ENCODE measurements around the gene CDS1.
A peak's percentile ranks its signal among the peaks of the same experiment; 100 is the strongest.

The CDS1 gene

GRCh38 chr4:84690481-84690880 is 107.6 kb downstream of the CDS1 start:
- no peak overlapping the region for H2AFZ ChIP-seq (ENCODE audit: low read depth, low read length)
- peak overlapping the region; percentile 87 for H3K27ac ChIP-seq (ENCODE audit: low read length, poor library complexity, severe bottlenecking)
- no peaks in the 10 kb centered on the region for H3K9me3 ChIP-seq (ENCODE audit: control insufficient read depth, low read length)
- H2BK5ac ChIP-seq (ENCODE audit: low read depth, low read length, poor library complexity, severe bottlenecking): no peak overlapping the region
- H3K23ac ChIP-seq (ENCODE audit: low read length in 2 of 2): no peak overlapping the region
- H3K9ac ChIP-seq (ENCODE audit: low read length): peak overlapping the region; percentile 9
- WGBS: 75% methylated on average over 7 of the region's 7 CpGs
- peak overlapping the region in 1 of 2 experiments; percentile 52 for H3K4me3 ChIP-seq (ENCODE audit: insufficient read depth in 1 of 2, low read depth in 1 of 2, low read length in 2 of 2)
- peak overlapping the region in 1 of 2 experiments; percentile 45 for H2BK12ac ChIP-seq (ENCODE audit: low read length in 2 of 2)
- peaks cover 20 to 67% of the 10 kb centered on the region in 2 experiments for H3K36me3 ChIP-seq (ENCODE audit: control insufficient read depth in 1 of 2, insufficient read depth in 2 of 2, low read depth in 1 of 2, low read length in 2 of 2)
- H4K91ac ChIP-seq (ENCODE audit: low read length): no peak overlapping the region
- no peak overlapping the region for H2BK15ac ChIP-seq (ENCODE audit: low read depth, poor library complexity, severe bottlenecking)
- H2AK5ac ChIP-seq (ENCODE audit: low read length, severe bottlenecking): no peak overlapping the region
- peaks cover 8% of the 10 kb centered on the region for H3K4me1 ChIP-seq (ENCODE audit: control insufficient read depth, insufficient read depth, low read depth, low read length)
- H3K4ac ChIP-seq (ENCODE audit: low read depth in 1 of 2, low read length in 2 of 2): peak overlapping the region in 1 of 2 experiments; percentile 1
- H3K79me1 ChIP-seq (replicated peaks; ENCODE audit: low read length, poor library complexity, severe bottlenecking): peaks cover 19% of the 10 kb centered on the region
- H3K14ac ChIP-seq (ENCODE audit: low read length in 2 of 2): no peak overlapping the region
- no peak overlapping the region for H4K8ac ChIP-seq (ENCODE audit: low read length)
- DNase-seq: peak; percentile 38
- no peak overlapping the region for H2BK120ac ChIP-seq (ENCODE audit: low read depth, low read length)
- no peak overlapping the region for H3K4me2 ChIP-seq (ENCODE audit: low read length, poor library complexity, severe bottlenecking)
- H3K27me3 ChIP-seq (ENCODE audit: control insufficient read depth in 1 of 2, insufficient read depth in 1 of 2, low read length in 2 of 2): no peaks in the 10 kb centered on the region
- peak overlapping the region; percentile 30 to 41 for H3K18ac ChIP-seq (ENCODE audit: low read depth in 1 of 2, low read length in 2 of 2)

- Histone ChIP-seq H3K4me2 (ENCODE audit: low read length, poor library complexity, severe bottlenecking) (no peak overlapping the region), H2BK15ac (ENCODE audit: low read depth, poor library complexity, severe bottlenecking) (no peak overlapping the region), H3K14ac (ENCODE audit: low read length in 2 of 2) (no peak overlapping the region), H3K18ac (ENCODE audit: low read depth in 1 of 2, low read length in 2 of 2) (no peak overlapping the region), H3K36me3 (ENCODE audit: control insufficient read depth in 1 of 2, insufficient read depth in 2 of 2, low read depth in 1 of 2, low read length in 2 of 2) (peaks cover 20 to 72% of the 10 kb centered on the region in 2 experiments), H3K4me1 (ENCODE audit: control insufficient read depth, insufficient read depth, low read depth, low read length) (peaks cover 8% of the 10 kb centered on the region), H3K27me3 (ENCODE audit: control insufficient read depth in 1 of 2, insufficient read depth in 1 of 2, low read length in 2 of 2) (no peaks in the 10 kb centered on the region), H2AFZ (ENCODE audit: low read depth, low read length) (no peak overlapping the region), H3K23ac (ENCODE audit: low read length in 2 of 2) (no peak overlapping the region), H3K79me1 (replicated peaks; ENCODE audit: low read length, poor library complexity, severe bottlenecking) (peaks cover 17% of the 10 kb centered on the region), H3K4ac (ENCODE audit: low read depth in 1 of 2, low read length in 2 of 2) (no peak overlapping the region), H3K4me3 (ENCODE audit: insufficient read depth in 1 of 2, low read depth in 1 of 2, low read length in 2 of 2) (peak overlapping the region in 1 of 2 experiments; percentile 52), H3K9ac (ENCODE audit: low read length) (peak overlapping the region; percentile 9), H2AK5ac (ENCODE audit: low read length, severe bottlenecking) (no peak overlapping the region), H3K9me3 (ENCODE audit: control insufficient read depth, low read length) (no peaks in the 10 kb centered on the region), H2BK120ac (ENCODE audit: low read depth, low read length) (no peak overlapping the region), H2BK12ac (ENCODE audit: low read length in 2 of 2) (no peak overlapping the region), H3K27ac (ENCODE audit: low read length, poor library complexity, severe bottlenecking) (peak overlapping the region; percentile 87), H4K91ac (ENCODE audit: low read length) (no peak overlapping the region), H2BK5ac (ENCODE audit: low read depth, low read length, poor library complexity, severe bottlenecking) (no peak overlapping the region), H4K8ac (ENCODE audit: low read length) (no peak overlapping the region)
- DNase-seq: peak; percentile 95
- 7% methylated on average over 1 of the region's 1 CpG for WGBS
These were observed 108.3 kb downstream of the CDS1 start for GRCh38 chr4:84691170-84691691.

- peak overlapping the region; percentile 45 for H3K4me2 ChIP-seq (ENCODE audit: low read length, poor library complexity, severe bottlenecking)
- H3K14ac ChIP-seq (ENCODE audit: low read length in 2 of 2): peak overlapping the region in 1 of 2 experiments; percentile 79
- peak; percentile 17 for DNase-seq
- H3K36me3 ChIP-seq (ENCODE audit: control insufficient read depth in 1 of 2, insufficient read depth in 2 of 2, low read depth in 1 of 2, low read length in 2 of 2): peaks cover 17 to 72% of the 10 kb centered on the region in 2 experiments
- H3K27ac ChIP-seq (ENCODE audit: low read length, poor library complexity, severe bottlenecking): peak overlapping the region; percentile 87
- no peaks in the 10 kb centered on the region for H3K27me3 ChIP-seq (ENCODE audit: control insufficient read depth in 1 of 2, insufficient read depth in 1 of 2, low read length in 2 of 2)
- peaks cover 15% of the 10 kb centered on the region for H3K79me1 ChIP-seq (replicated peaks; ENCODE audit: low read length, poor library complexity, severe bottlenecking)
- H2AFZ ChIP-seq (ENCODE audit: low read depth, low read length): no peak overlapping the region
- H2BK5ac ChIP-seq (ENCODE audit: low read depth, low read length, poor library complexity, severe bottlenecking): no peak overlapping the region
- H3K4me1 ChIP-seq (ENCODE audit: control insufficient read depth, insufficient read depth, low read depth, low read length): peaks cover 8% of the 10 kb centered on the region
- H3K4me3 ChIP-seq (ENCODE audit: insufficient read depth in 1 of 2, low read depth in 1 of 2, low read length in 2 of 2): no peak overlapping the region
- no peaks in the 10 kb centered on the region for H3K9me3 ChIP-seq (ENCODE audit: control insufficient read depth, low read length)
- 50% methylated on average over 1 of the region's 1 CpG for WGBS
- H2BK12ac ChIP-seq (ENCODE audit: low read length in 2 of 2): peak overlapping the region; percentile 42 to 96
- peak overlapping the region in 1 of 2 experiments; percentile 89 for H3K23ac ChIP-seq (ENCODE audit: low read length in 2 of 2)
- H2BK120ac ChIP-seq (ENCODE audit: low read depth, low read length): no peak overlapping the region
- H4K91ac ChIP-seq (ENCODE audit: low read length): peak overlapping the region; percentile 11
- no peak overlapping the region for H2BK15ac ChIP-seq (ENCODE audit: low read depth, poor library complexity, severe bottlenecking)
- H3K18ac ChIP-seq (ENCODE audit: low read depth in 1 of 2, low read length in 2 of 2): no peak overlapping the region
- H3K4ac ChIP-seq (ENCODE audit: low read depth in 1 of 2, low read length in 2 of 2): peak overlapping the region in 1 of 2 experiments; percentile 61
- H2AK5ac ChIP-seq (ENCODE audit: low read length, severe bottlenecking): peak overlapping the region; percentile 97
- H3K9ac ChIP-seq (ENCODE audit: low read length): no peak overlapping the region
- H4K8ac ChIP-seq (ENCODE audit: low read length): no peak overlapping the region
These were observed 108.9 kb downstream of the CDS1 start for GRCh38 chr4:84691800-84692199.

DNA sequence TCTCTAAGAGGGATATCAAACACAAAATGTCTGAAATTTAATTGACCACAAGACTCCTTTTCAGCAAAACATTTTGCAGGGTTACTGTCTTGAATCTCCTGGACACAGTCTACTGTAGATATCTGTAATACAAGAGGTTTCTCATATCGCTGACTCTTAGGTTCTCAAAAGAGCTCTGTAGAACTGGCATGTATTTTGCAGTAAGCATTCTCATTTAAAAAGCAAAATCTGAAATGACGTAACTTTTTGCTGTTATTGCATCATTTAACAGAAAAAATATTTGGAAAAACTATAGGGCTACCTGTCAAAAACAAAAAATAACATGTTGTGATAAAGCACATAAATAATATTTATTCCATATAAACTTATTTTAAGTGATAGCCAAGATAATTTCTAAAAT is 114.2 kb downstream of the CDS1 start:
- H3K23ac ChIP-seq (ENCODE audit: low read length in 2 of 2): no peak overlapping the region
- H3K14ac ChIP-seq (ENCODE audit: low read length in 2 of 2): no peak overlapping the region
- H2BK5ac ChIP-seq (ENCODE audit: low read depth, low read length, poor library complexity, severe bottlenecking): no peak overlapping the region
- H3K9me3 ChIP-seq (ENCODE audit: control insufficient read depth, low read length): no peaks in the 10 kb centered on the region
- no peak for DNase-seq
- H3K27ac ChIP-seq (ENCODE audit: low read length, poor library complexity, severe bottlenecking): no peak overlapping the region
- H3K9ac ChIP-seq (ENCODE audit: low read length): no peak overlapping the region
- H2AFZ ChIP-seq (ENCODE audit: low read depth, low read length): no peak overlapping the region
- H3K36me3 ChIP-seq (ENCODE audit: control insufficient read depth in 1 of 2, insufficient read depth in 2 of 2, low read depth in 1 of 2, low read length in 2 of 2): peaks cover 21 to 81% of the 10 kb centered on the region in 2 experiments
- WGBS: no CpG with 5 or more reads among the region's 2 CpGs
- H4K8ac ChIP-seq (ENCODE audit: low read length): no peak overlapping the region
- H4K91ac ChIP-seq (ENCODE audit: low read length): no peak overlapping the region
- no peak overlapping the region for H3K18ac ChIP-seq (ENCODE audit: low read depth in 1 of 2, low read length in 2 of 2)
- no peak overlapping the region for H2BK120ac ChIP-seq (ENCODE audit: low read depth, low read length)
- peaks cover 3% of the 10 kb centered on the region for H3K4me1 ChIP-seq (ENCODE audit: control insufficient read depth, insufficient read depth, low read depth, low read length)
- no peaks in the 10 kb centered on the region for H3K27me3 ChIP-seq (ENCODE audit: control insufficient read depth in 1 of 2, insufficient read depth in 1 of 2, low read length in 2 of 2)
- no peak overlapping the region for H2BK15ac ChIP-seq (ENCODE audit: low read depth, poor library complexity, severe bottlenecking)
- H3K79me1 ChIP-seq (replicated peaks; ENCODE audit: low read length, poor library complexity, severe bottlenecking): peaks cover 13% of the 10 kb centered on the region
- no peak overlapping the region for H3K4me2 ChIP-seq (ENCODE audit: low read length, poor library complexity, severe bottlenecking)
- no peak overlapping the region for H3K4me3 ChIP-seq (ENCODE audit: insufficient read depth in 1 of 2, low read depth in 1 of 2, low read length in 2 of 2)
- no peak overlapping the region for H2AK5ac ChIP-seq (ENCODE audit: low read length, severe bottlenecking)
- no peak overlapping the region for H2BK12ac ChIP-seq (ENCODE audit: low read length in 2 of 2)
- H3K4ac ChIP-seq (ENCODE audit: low read depth in 1 of 2, low read length in 2 of 2): no peak overlapping the region
